ENCODE results near the gene CTDP1. TPM values are rescaled to one million over a fixed set of nuclear protein-coding genes. Genes with fewer than 3 reads are reported as not detected.

Gene CTDP1
- total RNA-seq, 1 donor from 2014 or later: 25.2 TPM

GRCh38 chr18:79707671-79708070 lies 28.1 kb downstream of the CTDP1 start:
- Histone ChIP-seq H3K4me1 (no peaks in the 10 kb centered on the region), H3K9me3 (no peaks in the 10 kb centered on the region), H3K4me3 (no peak overlapping the region), H3K27ac (no peak overlapping the region), H3K36me3 (peaks cover 89% of the 10 kb centered on the region), H3K27me3 (ENCODE audit: low read depth) (no peaks in the 10 kb centered on the region)
- no peak for ATAC-seq
- DNase-seq: no peak
- no peak for TF ChIP-seq CTCF (IDR thresholded peaks at IDR 0.05)
- intact Hi-C loops (cut with DNase I): no loop called here

- Histone ChIP-seq H3K27me3 (ENCODE audit: low read depth) (no peaks in the 10 kb centered on the region), H3K4me3 (no peak overlapping the region), H3K4me1 (no peaks in the 10 kb centered on the region), H3K9me3 (no peaks in the 10 kb centered on the region), H3K36me3 (peaks cover 94% of the 10 kb centered on the region), H3K27ac (no peak overlapping the region)
- intact Hi-C loops (cut with DNase I): no loop called here
- TF ChIP-seq CTCF (IDR thresholded peaks at IDR 0.05): no peak
- ATAC-seq (no peak), DNase-seq (no peak)
Measured at GRCh38 chr18:79708412-79708811, 28.8 kb downstream of the CTDP1 start.

- H3K4me1 ChIP-seq: no peaks in the 10 kb centered on the region
- H3K4me3 ChIP-seq: no peak overlapping the region
- intact Hi-C loops (cut with DNase I): no loop called here
- no peaks in the 10 kb centered on the region for H3K27me3 ChIP-seq (ENCODE audit: low read depth)
- peaks cover 92% of the 10 kb centered on the region for H3K36me3 ChIP-seq
- no peak for TF ChIP-seq CTCF (IDR thresholded peaks at IDR 0.05)
- no peak overlapping the region for H3K27ac ChIP-seq
- H3K9me3 ChIP-seq: no peaks in the 10 kb centered on the region
- no peak for DNase-seq
- no peak for ATAC-seq
Measured at GRCh38 chr18:79712206-79712857, 32.7 kb downstream of the CTDP1 start.

- Histone ChIP-seq H3K27me3 (ENCODE audit: low read depth) (no peaks in the 10 kb centered on the region), H3K4me3 (no peak overlapping the region), H3K9me3 (no peaks in the 10 kb centered on the region), H3K4me1 (no peaks in the 10 kb centered on the region), H3K36me3 (peaks cover 92% of the 10 kb centered on the region), H3K27ac (no peak overlapping the region)
- DNase-seq (no peak), ATAC-seq (no peak)
- intact Hi-C loops (cut with DNase I): no loop called here
- no peak for TF ChIP-seq CTCF (IDR thresholded peaks at IDR 0.05)
Measured at GRCh38 chr18:79713341-79713740, 33.7 kb downstream of the CTDP1 start.

- no peaks in the 10 kb centered on the region for H3K27me3 ChIP-seq (ENCODE audit: low read depth)
- H3K4me1 ChIP-seq: no peaks in the 10 kb centered on the region
- intact Hi-C loops (cut with DNase I): no loop called here
- TF ChIP-seq CTCF (IDR thresholded peaks at IDR 0.05): no peak
- no peak for ATAC-seq
- H3K4me3 ChIP-seq: no peak overlapping the region
- DNase-seq: peak; percentile 41
- H3K27ac ChIP-seq: no peak overlapping the region
- peaks cover 96% of the 10 kb centered on the region for H3K36me3 ChIP-seq
- H3K9me3 ChIP-seq: no peaks in the 10 kb centered on the region
Measured at GRCh38 chr18:79714531-79715240, 35.1 kb downstream of the CTDP1 start.
